ENCODE measurements around the gene BRF1. TPM values are rescaled to one million over a fixed set of nuclear protein-coding genes. Genes with fewer than 3 reads are reported as not detected.

Gene BRF1
- total RNA-seq, 1 experiment from 2014 or later = 12.0 TPM

DNA sequence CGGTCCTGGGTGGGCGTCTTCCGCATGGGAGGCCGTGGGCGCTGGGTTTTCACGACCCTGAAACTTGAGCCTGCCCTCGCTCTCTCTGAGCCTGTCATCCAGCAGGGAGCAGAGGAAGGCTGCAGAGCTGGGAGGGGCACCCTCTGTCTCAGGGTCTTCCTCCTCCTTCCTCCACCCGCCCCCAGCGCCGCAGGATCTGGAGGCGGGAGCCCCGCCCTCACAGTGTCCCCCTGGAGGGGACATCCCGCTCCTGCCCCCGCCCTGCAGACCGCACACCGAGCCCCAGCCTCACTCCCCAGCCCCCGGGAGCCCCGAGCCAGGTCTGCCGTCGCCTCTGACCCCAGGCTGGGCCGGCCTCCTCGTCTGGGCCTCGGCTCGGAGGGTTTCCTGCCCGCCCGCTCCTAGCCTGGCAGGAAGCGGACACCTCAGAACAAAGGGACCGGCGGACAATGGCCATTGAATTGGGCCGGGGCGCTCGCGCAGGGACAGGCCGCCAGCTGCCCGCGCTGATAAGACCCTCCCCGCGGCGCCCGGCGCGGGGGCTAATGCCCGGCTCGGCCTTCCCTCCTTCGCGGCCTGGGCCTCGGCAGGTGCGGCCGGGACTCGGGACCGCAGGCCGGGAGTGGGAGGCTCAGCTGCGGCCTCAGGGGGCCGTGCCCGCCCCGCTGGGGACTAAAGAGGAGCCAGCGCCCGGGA, 104.4 kb downstream of the BRF1 start:
- no peak for DNase-seq (ENCODE audit: low spot score)

DNA sequence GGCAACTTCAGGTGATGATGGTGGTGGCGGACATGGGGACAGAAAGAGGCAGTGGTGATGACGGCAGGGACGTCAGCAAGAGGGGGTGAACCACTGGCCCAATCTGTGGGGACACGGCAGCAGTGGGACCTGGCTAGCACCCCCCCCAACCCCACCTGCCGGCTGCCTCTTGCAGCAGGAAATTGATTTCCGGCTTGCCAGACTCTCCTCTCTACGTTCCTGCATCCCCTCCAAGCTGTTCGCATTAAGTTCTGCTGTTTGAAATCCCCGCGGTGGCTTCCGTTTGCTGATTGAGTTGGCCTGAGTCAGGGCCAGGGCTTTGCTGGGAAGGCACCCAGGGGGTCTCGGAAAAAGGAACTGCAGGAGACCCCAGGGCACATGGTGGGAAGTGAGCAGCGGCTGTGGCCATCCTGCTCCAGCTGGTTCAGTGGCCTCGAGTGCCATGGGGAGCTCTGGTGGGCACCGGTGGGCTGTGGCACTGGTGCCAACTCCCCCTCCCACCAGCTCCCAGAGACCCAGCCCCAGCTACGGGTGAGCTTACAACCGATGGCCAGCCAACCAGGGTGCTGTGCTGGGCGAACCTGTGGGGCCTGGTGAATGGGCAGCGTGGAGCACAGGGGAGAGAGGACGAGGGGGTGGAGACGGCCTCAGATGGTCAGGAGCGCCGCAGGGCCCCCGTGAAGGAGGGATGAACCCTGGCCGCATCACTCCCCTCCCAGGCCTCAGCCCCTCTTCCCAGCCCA, 105.1 kb downstream of the BRF1 start:
- no peak for DNase-seq (ENCODE audit: low spot score)

DNA sequence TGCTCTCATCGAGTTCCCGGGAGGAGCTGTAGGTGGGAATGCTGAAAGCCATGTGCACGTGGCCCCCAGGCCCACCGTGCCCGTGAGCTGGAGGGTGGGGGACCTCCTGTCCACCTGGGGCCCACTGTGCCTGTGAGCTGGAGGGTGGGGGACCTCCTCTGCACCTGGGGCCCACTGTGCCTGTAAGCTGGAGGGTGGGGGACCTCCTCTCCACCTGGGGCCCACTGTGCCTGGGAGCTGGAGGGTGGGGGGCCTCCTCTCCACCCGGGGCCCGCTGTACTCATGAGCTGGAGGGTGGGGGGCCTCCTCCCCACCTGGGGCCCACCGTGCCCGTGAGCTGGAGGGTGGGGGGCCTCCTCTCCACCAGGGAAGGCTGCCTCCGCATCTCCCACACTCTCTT, 105.8 kb downstream of the BRF1 start:
- no peak for DNase-seq (ENCODE audit: low spot score)

DNA sequence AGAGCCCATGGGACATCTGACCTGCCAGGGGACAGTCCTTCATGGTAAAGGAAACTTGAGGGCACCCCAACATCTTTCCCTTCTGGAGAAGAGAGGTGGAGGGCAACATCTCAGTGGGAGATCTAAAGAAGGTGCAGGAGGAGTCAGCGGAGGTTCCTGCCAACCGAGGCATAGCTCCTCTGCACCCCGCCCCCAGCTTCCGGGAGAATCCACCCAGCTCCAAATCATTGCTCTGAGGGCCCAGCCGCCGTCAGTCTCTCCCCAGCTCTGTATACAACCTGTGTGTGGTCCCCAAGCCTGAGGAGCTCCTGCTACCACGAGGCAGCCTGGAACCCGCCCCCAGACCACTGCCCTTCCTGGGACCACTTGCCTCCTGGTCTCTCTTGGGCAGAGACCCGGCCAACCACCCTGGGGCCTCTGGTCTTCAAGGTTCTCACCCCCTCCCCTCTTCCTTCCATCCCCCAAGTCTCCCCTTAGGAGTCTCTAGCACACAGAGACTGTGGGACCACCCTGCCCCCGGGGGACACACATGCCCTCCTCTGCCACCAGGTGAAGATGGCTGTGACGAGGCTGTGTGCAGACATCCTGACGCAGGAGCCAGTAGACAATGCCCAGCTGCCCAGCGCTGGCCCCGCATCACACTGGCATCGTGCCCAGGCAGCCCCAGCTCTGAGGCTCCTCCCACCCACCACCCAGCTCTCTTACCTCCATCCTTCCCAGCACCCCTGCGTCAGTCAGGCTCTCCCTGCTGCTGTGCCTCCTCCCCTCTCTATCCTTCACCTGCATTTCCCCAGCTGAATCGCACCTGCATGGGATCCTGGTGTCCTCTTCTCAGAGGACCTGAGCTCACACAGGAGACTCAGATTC, 106.7 kb downstream of the BRF1 start:
- peak; percentile 37 for DNase-seq (ENCODE audit: low spot score)

DNA sequence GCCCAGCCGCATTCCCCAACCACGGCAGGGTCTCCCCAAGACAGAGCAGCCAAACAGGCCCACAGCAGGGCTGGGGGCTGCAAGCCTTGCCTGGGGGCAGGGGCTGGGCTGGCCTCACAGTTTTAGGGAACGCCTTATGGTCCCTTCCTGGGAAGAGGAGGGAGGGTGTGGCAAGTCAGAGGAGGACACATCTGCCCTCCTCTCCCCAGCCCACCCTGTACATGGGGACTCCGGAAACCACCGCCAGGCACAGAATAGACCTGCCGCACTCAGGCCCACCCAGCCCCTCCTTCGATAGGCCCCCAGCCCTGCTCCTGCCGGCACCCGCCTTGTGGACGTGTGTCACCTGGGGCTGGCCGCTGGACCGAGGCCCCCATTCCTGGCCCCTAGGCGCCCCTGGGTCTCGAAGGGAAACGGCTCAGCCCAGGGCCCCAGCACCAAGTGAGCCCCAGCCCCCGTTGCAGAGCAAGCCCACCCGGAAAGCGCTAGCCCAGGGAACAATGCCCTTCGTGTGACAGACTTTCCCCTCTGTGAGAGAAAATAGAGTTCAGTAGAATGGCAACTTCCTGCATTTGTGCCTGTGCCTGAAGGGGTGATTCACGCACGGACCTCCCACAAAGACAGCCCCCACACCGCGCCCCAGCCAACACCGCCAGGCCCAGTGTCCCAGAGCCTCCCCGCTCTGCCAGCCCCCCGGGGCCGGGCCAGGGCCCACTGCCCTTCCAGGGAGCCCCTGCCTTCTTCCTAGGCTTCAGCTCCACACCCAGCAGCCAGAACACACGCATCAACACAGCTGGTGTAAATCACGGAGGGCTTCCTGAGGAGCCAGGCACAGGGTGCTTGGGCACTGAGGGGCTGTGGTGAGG, 107.7 kb downstream of the BRF1 start:
- no peak for DNase-seq (ENCODE audit: low spot score)

DNA sequence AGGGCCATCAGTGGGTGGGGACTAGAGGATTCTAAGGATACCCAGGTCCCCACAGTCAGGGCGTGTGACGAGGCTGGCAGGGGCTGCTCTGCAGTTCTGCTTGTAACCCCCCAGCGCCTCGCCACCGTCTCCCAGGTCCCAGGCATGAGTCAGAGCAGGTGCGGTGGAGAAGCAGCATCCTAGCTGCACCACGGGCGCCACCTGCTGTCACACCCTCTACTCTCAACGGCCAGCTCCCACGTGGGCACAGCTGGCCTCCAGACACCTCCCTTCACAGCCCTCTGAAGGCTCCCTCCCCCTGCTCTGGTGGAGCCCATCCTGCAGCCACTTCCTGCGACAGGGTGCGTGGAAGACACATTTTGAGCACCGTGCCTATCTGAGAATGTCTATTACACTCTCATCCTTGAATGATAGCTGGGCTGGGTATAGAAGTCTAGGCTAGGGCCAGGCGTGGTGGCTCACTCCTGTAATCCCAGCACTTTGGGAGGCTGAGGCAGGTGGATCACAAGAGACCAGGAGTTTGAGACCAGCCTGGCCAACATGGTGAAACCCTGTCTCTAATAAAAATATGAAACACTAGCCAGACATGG, 112.8 kb downstream of the BRF1 start:
- no peak for DNase-seq (ENCODE audit: low spot score)

DNA sequence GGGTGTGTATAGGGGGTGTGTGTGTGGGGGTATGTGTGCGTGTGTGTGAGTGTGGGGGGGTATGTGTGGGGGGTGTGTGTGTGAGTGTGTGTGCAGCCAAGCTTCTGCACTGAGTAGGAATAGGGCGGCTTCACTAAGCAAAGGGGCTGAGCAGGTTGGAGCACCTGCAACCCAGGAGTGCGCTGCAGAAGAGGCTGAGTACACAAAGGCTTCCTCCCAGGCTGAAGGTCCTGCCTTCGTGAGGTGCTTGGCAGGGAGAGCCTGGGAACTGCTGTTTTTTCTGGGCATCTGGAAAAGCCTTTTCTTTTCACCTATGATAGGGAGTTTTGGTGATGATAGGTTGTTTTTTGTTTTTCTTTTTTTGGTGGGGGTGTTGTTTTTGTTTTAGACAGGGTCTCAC, 113.7 kb downstream of the BRF1 start:
- no peak for DNase-seq (ENCODE audit: low spot score)

DNA sequence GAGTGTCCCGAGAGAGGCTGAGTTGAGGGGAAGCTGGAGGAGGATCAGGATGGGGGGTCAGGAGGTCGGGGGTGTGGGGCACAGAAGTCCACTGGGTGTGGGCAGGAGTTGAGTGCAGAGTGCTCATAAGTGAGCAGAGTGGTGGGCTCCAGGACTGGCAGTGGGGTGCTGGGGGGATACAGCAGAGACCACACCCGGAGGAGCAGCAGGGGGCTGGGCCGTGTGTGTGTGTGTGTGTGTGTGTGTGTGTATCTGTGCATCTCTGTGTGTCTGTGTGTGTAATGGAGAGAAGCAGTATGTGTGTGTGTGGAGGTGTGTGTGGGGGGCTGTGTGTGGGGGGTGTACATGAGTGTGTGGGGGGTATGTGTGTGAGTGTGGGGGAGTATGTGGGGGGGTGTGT, 114.8 kb downstream of the BRF1 start:
- DNase-seq (ENCODE audit: low spot score) = no peak

DNA sequence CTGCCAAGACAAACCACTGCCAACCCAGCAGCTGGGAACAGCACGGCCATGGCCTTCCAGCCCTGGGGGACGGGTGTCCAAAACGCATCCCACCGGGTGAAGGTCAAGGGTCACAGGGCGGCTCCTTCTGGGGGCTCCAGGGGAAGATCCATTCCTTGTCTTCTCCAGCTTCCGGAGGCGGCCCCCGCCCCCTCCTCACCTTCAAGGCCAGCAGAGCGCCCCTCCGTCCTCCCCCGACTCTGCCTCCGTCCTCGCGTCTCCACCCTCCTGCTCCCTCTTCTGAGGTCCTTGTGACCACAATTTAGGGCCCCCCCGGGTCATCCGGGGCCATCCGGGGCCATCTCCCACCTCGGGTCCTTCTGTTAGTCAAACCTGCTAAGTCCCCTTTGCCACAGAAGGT, 115.8 kb downstream of the BRF1 start:
- no peak for DNase-seq (ENCODE audit: low spot score)

DNA sequence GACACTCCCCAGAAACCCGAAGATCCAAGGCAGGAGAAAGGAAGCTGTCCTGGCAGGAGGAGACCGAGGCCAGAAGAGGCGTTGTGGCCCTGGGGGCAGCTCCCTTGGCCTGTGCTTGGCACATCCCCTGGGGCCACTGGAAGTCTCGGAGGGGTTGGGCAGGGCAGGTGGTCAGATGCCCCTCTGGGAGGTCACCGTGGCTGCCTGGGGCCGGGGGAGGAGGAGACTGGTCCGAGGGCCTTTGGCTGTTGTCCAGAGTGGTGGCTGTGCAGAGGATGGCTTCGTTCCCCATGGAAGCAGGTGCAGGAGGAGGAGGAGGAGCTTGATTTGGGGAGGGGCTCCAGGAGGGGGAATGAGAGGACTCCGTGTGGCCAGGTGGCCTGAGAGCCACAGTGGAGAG, 116.3 kb downstream of the BRF1 start:
- no peak for DNase-seq (ENCODE audit: low spot score)

DNA sequence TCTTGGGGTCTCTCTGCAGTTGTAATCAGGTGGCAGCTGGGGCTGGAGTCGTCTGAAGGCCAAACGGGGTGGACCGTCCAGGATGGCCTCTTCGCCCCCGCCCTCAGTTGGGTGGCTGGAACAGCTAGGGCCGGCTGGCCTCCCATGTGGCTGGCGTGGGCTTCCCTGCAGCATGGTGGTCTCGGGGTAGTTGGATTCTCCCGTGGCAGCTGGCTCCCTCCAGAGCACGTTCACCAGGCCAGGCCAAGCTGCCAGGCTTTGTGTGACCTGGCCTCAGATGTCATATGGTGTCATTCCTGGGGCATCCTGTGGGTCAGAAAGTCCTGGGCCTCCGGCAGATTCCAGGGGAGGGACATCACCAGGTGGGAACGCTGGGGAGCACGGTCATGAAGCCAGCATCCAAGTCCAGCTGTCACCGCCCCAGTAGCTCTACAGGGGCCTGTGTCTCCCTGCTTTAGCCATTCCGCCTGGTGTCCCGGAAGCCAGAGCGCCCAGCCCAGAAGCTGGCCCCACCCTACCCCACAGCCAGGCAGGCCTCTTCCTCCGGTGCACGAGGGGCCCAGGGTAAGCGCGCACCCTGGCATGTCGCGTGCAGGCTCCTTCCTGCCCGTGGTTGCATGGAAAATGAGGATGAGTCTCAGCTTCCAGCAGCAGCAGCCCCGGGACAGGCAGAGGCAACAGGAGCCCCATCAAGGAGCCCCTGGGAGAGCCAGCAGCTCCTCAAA, 118.3 kb downstream of the BRF1 start:
- DNase-seq (ENCODE audit: low spot score) = no peak

DNA sequence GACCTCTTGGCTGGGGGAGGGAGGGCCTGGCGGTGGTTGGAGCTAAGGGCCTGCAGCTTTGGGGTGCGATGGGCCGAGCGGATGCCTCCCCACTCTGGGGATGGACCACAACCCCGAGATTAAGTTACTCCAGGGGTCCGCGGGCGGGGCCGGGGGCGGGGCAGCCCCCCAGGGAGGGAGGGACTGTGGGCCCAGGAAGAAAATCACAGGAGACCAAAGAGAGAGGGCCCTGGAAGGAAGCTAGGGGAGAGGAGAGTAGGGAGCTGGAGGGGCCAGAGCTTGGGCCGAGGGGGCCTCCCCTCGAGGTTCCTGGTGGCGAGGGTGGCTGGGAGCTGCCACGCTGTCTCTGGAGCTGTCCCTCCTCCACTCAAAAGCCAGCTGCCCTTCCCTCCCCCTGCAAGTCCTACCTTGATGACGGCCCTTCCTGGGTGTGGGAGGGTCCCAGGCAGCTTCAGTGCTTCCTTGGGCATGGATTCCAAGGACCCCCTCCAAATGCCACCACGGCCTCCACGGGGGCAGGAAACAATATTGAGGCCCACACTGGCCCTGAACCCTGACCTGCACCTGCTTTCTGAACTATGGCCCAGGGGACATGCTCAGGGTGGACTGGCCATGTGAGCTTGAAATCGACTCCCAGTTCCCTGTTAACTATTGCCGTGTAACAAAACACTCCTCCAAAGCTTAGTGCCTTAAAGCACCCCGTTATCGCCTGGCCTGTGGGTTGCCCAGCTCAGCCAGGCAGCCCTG, 119.1 kb downstream of the BRF1 start:
- no peak for DNase-seq (ENCODE audit: low spot score)

DNA sequence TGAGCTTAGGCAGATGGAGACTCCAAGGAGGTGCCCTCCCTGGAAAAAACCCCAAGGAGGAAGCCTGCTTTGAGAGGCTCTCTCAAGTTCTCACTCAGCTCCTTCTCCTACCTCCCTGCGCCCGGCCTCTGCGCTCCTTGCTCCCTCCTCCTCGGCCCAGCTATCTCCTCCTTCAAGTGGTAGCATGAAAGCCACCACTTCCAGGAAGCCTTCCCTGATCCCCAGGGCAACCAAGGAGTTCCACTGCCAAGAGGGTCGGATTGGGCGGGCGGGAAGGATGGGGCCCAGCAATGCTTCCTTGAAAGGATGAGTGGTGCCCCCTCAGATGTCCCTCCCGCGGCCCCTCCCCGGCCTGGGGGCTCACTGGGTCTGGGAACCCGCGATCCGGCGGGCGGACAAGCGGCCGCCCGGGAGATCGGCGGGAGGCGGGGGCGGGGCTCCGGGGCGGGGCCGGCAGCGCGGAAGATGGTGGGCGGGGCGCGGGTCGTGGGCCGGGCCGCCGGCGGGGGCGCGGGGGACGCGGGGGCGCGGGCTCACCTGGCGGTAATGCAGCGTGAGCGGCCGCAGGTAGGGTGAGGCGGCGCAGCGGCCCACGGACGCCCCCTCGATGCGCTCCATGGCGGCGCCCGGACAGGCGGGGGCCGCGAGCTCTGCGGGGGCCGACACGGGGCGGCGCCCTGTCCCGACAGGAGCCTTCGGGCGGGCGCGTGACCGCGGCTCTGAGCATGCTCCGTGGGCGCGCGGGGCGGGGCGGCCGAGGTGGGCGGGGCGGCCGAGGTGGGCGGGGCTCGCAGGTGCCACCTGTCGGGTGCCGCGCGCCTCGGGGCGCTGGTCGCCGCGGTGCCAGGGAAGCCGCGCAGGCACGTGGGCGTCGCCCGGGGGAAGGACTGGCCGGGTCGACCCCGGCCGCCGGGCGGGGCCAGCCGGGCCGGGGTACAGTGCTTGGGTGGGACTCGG, 119.9 kb downstream of the BRF1 start, which contains the start of gene NUDT14:
TSS of gene NUDT14 (minus strand) at position 721 of the 957 bp plus-strand sequence. CDS start at position 618, 103 bp downstream.
- no peak for DNase-seq (ENCODE audit: low spot score)

DNA sequence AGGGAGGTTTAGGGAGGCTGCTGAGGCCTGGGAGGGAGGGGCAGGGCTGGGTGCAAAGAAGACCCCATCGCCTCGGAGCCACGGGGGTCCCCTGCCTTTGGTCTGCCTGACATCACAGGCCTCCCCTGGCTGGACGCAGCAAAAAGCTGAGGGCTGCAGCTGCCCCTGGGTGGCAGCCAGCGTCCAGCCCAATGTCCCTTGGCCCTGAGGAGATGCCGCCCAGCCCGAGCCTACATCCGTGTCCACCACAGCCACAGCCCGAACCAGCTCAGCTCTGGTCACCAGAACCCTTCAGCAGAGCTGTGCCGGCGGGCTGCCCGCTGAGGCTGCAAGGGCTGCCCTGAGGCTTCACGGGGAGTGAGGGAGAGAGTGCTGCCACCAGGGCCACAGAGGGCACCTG, 121.6 kb downstream of the BRF1 start:
- no peak for DNase-seq (ENCODE audit: low spot score)

DNA sequence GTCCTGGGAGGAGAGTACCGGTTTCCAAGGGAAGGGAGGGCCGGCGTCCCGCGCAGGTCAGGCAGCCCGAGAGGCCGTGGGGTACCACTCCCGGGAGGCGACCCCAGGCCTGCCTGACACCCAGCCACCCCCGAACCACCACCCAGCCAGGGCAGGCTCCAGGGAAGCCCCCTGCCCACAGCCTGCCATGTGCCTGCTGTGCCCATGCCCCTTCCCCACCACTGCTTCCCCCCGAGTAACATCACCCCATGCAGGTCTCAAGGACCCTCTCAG, 122.0 kb downstream of the BRF1 start:
- DNase-seq (ENCODE audit: low spot score) = no peak

DNA sequence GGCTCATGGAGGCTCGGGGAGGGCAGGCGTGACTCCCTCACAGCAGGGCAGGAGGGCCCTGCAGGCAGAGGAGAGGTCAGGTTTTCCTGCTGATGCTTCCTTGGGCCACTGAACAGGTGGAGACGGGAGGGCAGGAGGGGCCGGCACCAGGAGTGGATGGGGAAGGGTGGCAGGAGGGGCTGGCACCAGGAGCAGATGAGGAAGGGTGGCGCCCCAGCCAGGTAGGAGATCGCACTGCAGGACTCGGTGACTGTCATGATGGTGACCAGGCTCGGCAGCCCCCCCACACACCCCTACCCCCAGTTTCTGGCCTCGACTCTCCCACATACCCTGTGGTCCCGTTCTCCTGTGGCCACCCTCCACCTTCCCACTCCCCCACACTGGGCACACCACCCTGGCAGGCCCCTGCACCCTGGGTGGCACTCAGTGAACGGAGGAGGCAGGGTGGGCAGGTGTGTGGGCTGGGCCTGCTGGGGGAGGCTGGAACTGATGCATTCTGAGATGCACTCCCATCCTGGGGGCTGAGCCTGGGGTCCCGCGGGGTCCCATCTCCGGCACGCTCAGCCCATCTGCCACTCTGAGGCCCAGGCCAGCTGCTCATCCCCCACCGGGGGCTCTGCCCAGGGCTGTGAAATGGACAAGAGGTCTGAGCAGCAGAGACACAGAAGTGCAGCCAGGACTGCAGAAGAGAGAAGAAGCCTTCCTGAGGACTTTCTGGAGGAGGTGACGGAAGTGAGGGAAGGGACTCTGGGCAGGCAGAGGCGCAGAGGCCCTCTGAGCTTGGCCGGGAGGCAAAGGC, 122.5 kb downstream of the BRF1 start:
- DNase-seq (ENCODE audit: low spot score) = no peak

DNA sequence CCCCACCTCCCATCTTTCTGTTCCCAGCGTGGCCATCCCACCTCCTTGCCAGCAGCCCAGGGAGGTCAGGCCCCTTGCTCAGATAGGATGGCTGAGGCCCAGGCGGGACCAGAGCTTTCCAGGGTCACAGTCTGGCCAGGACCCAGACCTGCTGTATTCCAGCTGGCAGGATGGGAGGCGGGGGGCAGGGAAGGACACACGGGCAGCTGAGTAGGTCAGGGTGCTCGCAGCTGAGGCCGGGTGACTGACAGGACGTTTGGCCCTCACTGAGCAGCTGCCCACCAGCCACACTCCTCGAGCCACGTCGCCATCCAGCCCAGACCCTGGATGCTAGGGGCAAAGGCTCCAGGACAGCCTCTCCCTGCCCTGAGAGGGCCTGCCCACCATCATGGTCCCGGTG, 123.7 kb downstream of the BRF1 start:
- no peak for DNase-seq (ENCODE audit: low spot score)

DNA sequence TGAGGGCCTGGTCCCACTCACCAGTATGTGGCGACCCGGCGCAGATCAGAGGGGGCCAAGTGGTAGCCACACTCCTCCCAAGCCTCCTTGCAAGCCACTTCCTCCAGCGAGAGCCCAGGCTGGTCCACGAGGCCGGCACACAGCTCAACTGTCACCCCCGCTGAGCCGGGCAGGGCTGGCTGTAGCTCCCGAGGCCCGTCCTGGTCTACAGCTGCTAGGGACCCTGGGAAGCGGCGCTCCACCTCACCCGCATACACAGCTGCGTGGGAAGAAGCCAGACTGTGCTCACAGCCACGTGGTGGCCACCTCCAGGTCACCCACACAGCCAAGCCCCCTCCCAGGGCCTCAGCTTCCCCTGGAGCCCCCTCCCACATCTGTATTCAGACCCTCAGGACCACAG, 124.3 kb downstream of the BRF1 start:
- no peak for DNase-seq (ENCODE audit: low spot score)
